ENCODE measurements around the gene C11orf21. TPM values are rescaled to one million over a fixed set of nuclear protein-coding genes. Genes with fewer than 3 reads are reported as not detected.

Gene C11orf21
- polyA plus RNA-seq, 1 of the 3 experiments (the other 2 are of a cell fraction), result 0.03 TPM

- CTCF ChIA-PET, result no interaction called here
- H4K20me1 ChIP-seq (ENCODE audit: insufficient read depth), result no peaks in the 10 kb centered on the region
- DNase-seq, result no peak
- H3K9ac ChIP-seq, result no peak overlapping the region
- H3K4me2 ChIP-seq, result no peak overlapping the region
- no peaks in the 10 kb centered on the region for H3K36me3 ChIP-seq (replicated peaks in 1 of 2; ENCODE audit: control insufficient read depth in 1 of 2, insufficient read depth in 2 of 2, low read length in 1 of 2)
- H3K4me3 ChIP-seq (ENCODE audit: low read depth in 2 of 2, low read length in 1 of 2), result no peak overlapping the region
- H2AFZ ChIP-seq (ENCODE audit: low read depth), result no peak overlapping the region
- H3K4me1 ChIP-seq (ENCODE audit: control insufficient read depth in 1 of 2, insufficient read depth in 2 of 2, low read depth in 1 of 2, low read length in 1 of 2), result no peaks in the 10 kb centered on the region
- no peaks in the 10 kb centered on the region for H3K79me2 ChIP-seq (ENCODE audit: insufficient read depth)
- WGBS (ENCODE audit: low lambda C conversion rate), result 39% methylated on average over 6 of the region's 6 CpGs
- POLR2A ChIA-PET, result no interaction called here
- H3K9me3 ChIP-seq, result no peaks in the 10 kb centered on the region
- H3F3A ChIP-seq (replicated peaks; ENCODE audit: insufficient read depth), result no peaks in the 10 kb centered on the region
- H3K9me2 ChIP-seq, result no peaks in the 10 kb centered on the region
- TF ChIP-seq TCF12 (IDR thresholded peaks at IDR 0.05), result no peak
- no peak for TF ChIP-seq FOSL2 (IDR thresholded peaks at IDR 0.05; ENCODE audit: borderline replicate concordance, low read depth)
- TF ChIP-seq ZBTB33 (IDR thresholded peaks at IDR 0.05; ENCODE audit: borderline replicate concordance, low read depth), result no peak
- TF ChIP-seq PBX3 (IDR thresholded peaks at IDR 0.05), result no peak
- no peak for TF ChIP-seq GATA2 (CRISPR knock-in tag; IDR thresholded peaks at IDR 0.05)
- no peak for TF ChIP-seq FOXJ3 (CRISPR knock-in tag; IDR thresholded peaks at IDR 0.05)
- no peak for TF ChIP-seq USF2 (IDR thresholded peaks at IDR 0.05; ENCODE audit: borderline replicate concordance, low read depth, low read length)
- no peak for TF ChIP-seq SIN3A (IDR thresholded peaks at IDR 0.05; ENCODE audit: borderline replicate concordance, low read depth, low read length)
- TF ChIP-seq GABPA (IDR thresholded peaks at IDR 0.05; ENCODE audit: low read depth), result no peak
- no peak for TF ChIP-seq EP300 (IDR thresholded peaks at IDR 0.05; ENCODE audit: borderline replicate concordance in 1 of 2, low read depth in 1 of 2, low read length in 1 of 2)
- TF ChIP-seq RCOR1 (IDR thresholded peaks at IDR 0.05; ENCODE audit: low read length), result no peak
- TF ChIP-seq TEAD4 (IDR thresholded peaks at IDR 0.05; ENCODE audit: borderline replicate concordance, insufficient read depth), result no peak
- TF ChIP-seq POLR2AphosphoS5 (IDR thresholded peaks at IDR 0.05; ENCODE audit: low read depth, low read length), result no peak
- TF ChIP-seq CHD2 (IDR thresholded peaks at IDR 0.05; ENCODE audit: low read length, partially characterized antibody), result no peak
- TF ChIP-seq RXRA (IDR thresholded peaks at IDR 0.05; ENCODE audit: borderline replicate concordance, low read depth), result no peak
- TF ChIP-seq YY1 (IDR thresholded peaks at IDR 0.05; ENCODE audit: low read depth), result no peak
- TF ChIP-seq TAF1 (IDR thresholded peaks at IDR 0.05; ENCODE audit: borderline replicate concordance, low read depth, low read length), result no peak
- H3K27me3 ChIP-seq (ENCODE audit: insufficient read depth), result no peaks in the 10 kb centered on the region
- H3K27ac ChIP-seq (ENCODE audit: low read depth in 2 of 2, low read length in 1 of 2), result no peak overlapping the region
Observed at GRCh38 chr11:2321311-2321683, 19.6 kb upstream of the C11orf21 start.
